ENCODE measurements around the gene POLR1A. TPM values are rescaled to one million over a fixed set of nuclear protein-coding genes. Genes with fewer than 3 reads are reported as not detected.

The POLR1A gene
- total RNA-seq, 1 donor from 2014 or later = 17.2 TPM

DNA sequence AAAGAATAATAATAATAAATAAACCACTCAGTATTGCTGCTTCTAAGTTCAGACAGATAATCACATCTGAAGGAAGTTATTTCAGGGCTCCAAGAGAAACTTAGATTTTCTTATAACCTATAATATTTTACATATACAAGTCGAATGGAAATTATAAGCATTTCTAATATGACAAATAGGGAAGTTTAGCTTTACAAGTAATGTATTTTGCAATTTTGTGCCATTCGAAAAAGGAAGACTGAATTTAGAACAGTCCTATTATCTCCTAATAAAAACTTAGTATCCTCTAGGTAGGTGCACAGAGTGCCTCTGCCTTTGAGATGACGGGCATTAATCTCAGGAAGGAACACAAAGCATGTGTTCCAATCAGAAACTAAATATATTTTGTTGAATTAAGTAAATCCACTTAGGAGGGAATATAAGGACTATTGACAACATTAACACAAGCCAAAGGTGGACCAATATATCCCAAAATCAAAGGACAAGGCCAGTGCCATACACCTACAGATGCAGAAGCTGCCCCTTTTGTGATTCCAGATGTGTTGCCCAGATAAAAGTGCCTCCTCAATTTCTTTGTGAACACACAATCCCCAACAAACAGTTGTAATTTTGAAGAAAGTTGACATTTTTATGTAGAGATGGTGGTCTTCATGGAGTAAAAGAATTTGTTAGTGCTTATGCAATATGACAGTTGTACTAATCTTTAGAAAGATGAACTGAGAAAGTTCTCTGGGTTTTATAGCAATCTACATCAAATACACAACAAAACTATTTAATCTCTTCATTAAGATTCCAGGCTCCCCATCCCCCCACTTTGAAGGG lies 37.0 kb upstream of the POLR1A start:
- Histone ChIP-seq H3K4me3 (no peak overlapping the region), H3K36me3 (peaks cover 7 to 48% of the 10 kb centered on the region in 2 donors), H3K27me3 (no peaks in the 10 kb centered on the region), H3K27ac (no peak overlapping the region), H3K9me3 (no peaks in the 10 kb centered on the region), H3K4me1 (no peaks in the 10 kb centered on the region)
- intact Hi-C loops (cut with DNase I) = no loop called here
- TF ChIP-seq POLR2A (IDR thresholded peaks at IDR 0.05) = no peak
- TF ChIP-seq CTCF (IDR thresholded peaks at IDR 0.05) = no peak
- TF ChIP-seq POLR2AphosphoS5 (IDR thresholded peaks at IDR 0.05; ENCODE audit: insufficient read depth in 1 of 2, low read depth in 1 of 2) = no peak
- no peak for DNase-seq (ENCODE audit: extremely low spot score in 2 of 2)

- Histone ChIP-seq H3K4me3 (no peak overlapping the region), H3K27ac (no peak overlapping the region), H3K9me3 (no peaks in the 10 kb centered on the region), H3K4me1 (no peaks in the 10 kb centered on the region), H3K36me3 (peaks cover 7 to 48% of the 10 kb centered on the region in 2 donors), H3K27me3 (no peaks in the 10 kb centered on the region)
- intact Hi-C loops (cut with DNase I) = no loop called here
- TF ChIP-seq POLR2A (IDR thresholded peaks at IDR 0.05) = no peak
- TF ChIP-seq POLR2AphosphoS5 (IDR thresholded peaks at IDR 0.05; ENCODE audit: insufficient read depth in 1 of 2, low read depth in 1 of 2) = no peak
- no peak for TF ChIP-seq CTCF (IDR thresholded peaks at IDR 0.05)
- no peak for DNase-seq (ENCODE audit: extremely low spot score in 2 of 2)
Measured at GRCh38 chr2:86140969-86141392, 35.3 kb upstream of the POLR1A start.

GRCh38 chr2:86139981-86140380 lies 34.3 kb upstream of the POLR1A start:
- no peak overlapping the region for H3K27ac ChIP-seq
- H3K4me3 ChIP-seq = no peak overlapping the region
- H3K27me3 ChIP-seq = no peaks in the 10 kb centered on the region
- intact Hi-C loops (cut with DNase I) = no loop called here
- no peaks in the 10 kb centered on the region for H3K4me1 ChIP-seq
- H3K9me3 ChIP-seq = no peaks in the 10 kb centered on the region
- TF ChIP-seq POLR2AphosphoS5 (IDR thresholded peaks at IDR 0.05; ENCODE audit: insufficient read depth in 1 of 2, low read depth in 1 of 2) = no peak
- no peak for TF ChIP-seq CTCF (IDR thresholded peaks at IDR 0.05)
- no peak for TF ChIP-seq POLR2A (IDR thresholded peaks at IDR 0.05)
- peaks cover 7 to 49% of the 10 kb centered on the region in 2 donors for H3K36me3 ChIP-seq
- DNase-seq (ENCODE audit: extremely low spot score in 2 of 2) = no peak

- Histone ChIP-seq H3K4me1 (no peaks in the 10 kb centered on the region), H3K9me3 (no peaks in the 10 kb centered on the region), H3K36me3 (peaks cover 3 to 58% of the 10 kb centered on the region in 2 donors), H3K4me3 (no peak overlapping the region), H3K27ac (no peak overlapping the region), H3K27me3 (no peaks in the 10 kb centered on the region)
- no peak for DNase-seq (ENCODE audit: extremely low spot score in 2 of 2)
- intact Hi-C loops (cut with DNase I) = no loop called here
- TF ChIP-seq POLR2A (IDR thresholded peaks at IDR 0.05) = no peak
- no peak for TF ChIP-seq CTCF (IDR thresholded peaks at IDR 0.05)
- TF ChIP-seq POLR2AphosphoS5 (IDR thresholded peaks at IDR 0.05; ENCODE audit: insufficient read depth in 1 of 2, low read depth in 1 of 2) = no peak
Measured at GRCh38 chr2:86138736-86139625, 33.3 kb upstream of the POLR1A start.
